Effector memory CD4-positive, alpha-beta T cell (primary cell): Measurements from ENCODE around the gene ENO2.
A peak's percentile ranks its signal among the peaks of the same experiment; 100 is the strongest.
"Not testable (repeated sequence)": the region's sequence is repeated elsewhere in the genome, so short reads cannot be mapped to it uniquely, and the experiment has no call there.

Experiments used
- DNase-seq, 3 donors: peaks; one replicate each; pipeline ENCODE4 v3.0.0-alpha.2; 2020
- H3K27ac ChIP-seq: 2 replicates; pipeline ENCODE4 v1.7.0; 2013; ENCODE audit warnings: mild to moderate bottlenecking, low read length, moderate library complexity; ENCODE audit not compliant: insufficient read depth, poor library complexity, severe bottlenecking
- H3K27me3 ChIP-seq: replicated peaks from 2 replicates; pipeline ENCODE4 v1.7.0; 2013; ENCODE audit warnings: mild to moderate bottlenecking, low read length; ENCODE audit not compliant: insufficient read depth, control insufficient read depth, poor library complexity, severe bottlenecking
- H3K36me3 ChIP-seq: 2 replicates; pipeline ENCODE4 v1.7.0; 2013; ENCODE audit warnings: mild to moderate bottlenecking, low read length, moderate library complexity; ENCODE audit not compliant: control insufficient read depth, insufficient read depth
- H3K4me1 ChIP-seq: 2 replicates; pipeline ENCODE4 v1.7.0; 2013; ENCODE audit warnings: low read length, mild to moderate bottlenecking; ENCODE audit not compliant: control insufficient read depth, insufficient read depth, poor library complexity, severe bottlenecking
- H3K4me3 ChIP-seq: 2 replicates; pipeline ENCODE4 v1.7.0; 2013; ENCODE audit warnings: low read length, low read depth, mild to moderate bottlenecking; ENCODE audit not compliant: insufficient read depth, poor library complexity, severe bottlenecking
- H3K9me3 ChIP-seq: 2 replicates; pipeline ENCODE4 v1.7.0; 2013; ENCODE audit warnings: mild to moderate bottlenecking, low read length, moderate library complexity; ENCODE audit not compliant: control insufficient read depth

ENO2 gene

GRCh38 chr12:6887460-6887859, 26.9 kb upstream of the ENO2 start:
- no peak for DNase-seq
- no peaks in the 10 kb centered on the region for H3K9me3 ChIP-seq

GRCh38 chr12:6888360-6888759, 26.0 kb upstream of the ENO2 start:
- peaks cover 6% of the 10 kb centered on the region for H3K4me1 ChIP-seq
- H3K36me3 ChIP-seq = no peaks in the 10 kb centered on the region
- DNase-seq = no peak
- no peak overlapping the region for H3K27ac ChIP-seq
- no peaks in the 10 kb centered on the region for H3K9me3 ChIP-seq
- no peak overlapping the region for H3K4me3 ChIP-seq
- H3K27me3 ChIP-seq = no peaks in the 10 kb centered on the region

More at GRCh38 chr12:6887460-6887859, 26.9 kb upstream of the ENO2 start:
- Histone ChIP-seq H3K27ac (no peak overlapping the region), H3K36me3 (no peaks in the 10 kb centered on the region), H3K27me3 (no peaks in the 10 kb centered on the region), H3K4me3 (no peak overlapping the region), H3K4me1 (peaks cover 6% of the 10 kb centered on the region)

- H3K27ac ChIP-seq, H3K9me3 ChIP-seq, DNase-seq, H3K36me3 ChIP-seq, H3K27me3 ChIP-seq, H3K4me3 ChIP-seq, H3K4me1 ChIP-seq: not testable (repeated sequence)
These were observed 25.6 kb upstream of the ENO2 start for GRCh38 chr12:6888794-6889193.

DNA sequence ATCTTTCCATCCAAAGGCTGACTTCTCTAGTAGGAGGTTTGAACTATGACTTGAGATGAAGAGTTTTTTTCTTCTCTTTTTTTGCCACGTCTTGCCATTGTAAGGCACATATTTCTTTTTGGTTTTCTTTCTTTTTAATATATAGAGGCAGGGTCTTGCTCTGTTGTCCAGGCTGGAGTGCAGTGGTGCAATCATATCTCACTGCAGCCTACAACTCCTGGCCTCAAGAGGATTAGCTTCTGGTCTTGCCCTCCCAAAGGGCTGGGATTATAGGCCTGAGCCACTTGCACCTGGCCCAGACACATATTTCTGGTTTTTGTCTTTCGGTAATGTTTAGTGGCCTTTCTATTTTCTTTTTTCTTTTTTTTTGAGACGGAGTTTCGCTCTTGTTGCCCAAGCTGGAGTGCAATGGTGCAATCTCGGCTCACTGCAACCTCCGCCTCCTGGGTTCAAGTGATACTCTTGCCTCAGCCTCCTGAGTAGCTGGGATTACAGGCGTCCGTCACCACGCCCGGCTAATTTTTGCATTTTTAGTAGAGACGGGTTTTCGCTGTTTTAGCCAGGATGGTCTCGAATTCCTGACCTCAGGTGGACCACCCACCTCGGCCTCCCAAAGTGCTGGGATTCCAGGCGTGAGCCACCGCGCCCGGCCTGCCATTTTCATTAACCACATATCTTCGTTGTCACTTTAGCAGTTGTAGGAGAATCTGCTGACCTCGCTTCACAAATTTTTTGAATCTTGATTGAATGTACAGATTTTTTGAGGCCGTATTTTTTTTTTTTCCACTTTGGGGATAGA, 24.4 kb upstream of the ENO2 start:
- DNase-seq = not testable (repeated sequence)

GRCh38 chr12:6890789-6891645, 23.4 kb upstream of the ENO2 start:
- peak; percentile 96 to 98 (median 98) for DNase-seq
- peaks cover 6% of the 10 kb centered on the region for H3K4me1 ChIP-seq

More for the DNA sequence above, 24.4 kb upstream of the ENO2 start:
- H3K4me3 ChIP-seq, H3K27me3 ChIP-seq, H3K4me1 ChIP-seq, H3K36me3 ChIP-seq, H3K27ac ChIP-seq, H3K9me3 ChIP-seq: not testable (repeated sequence)

DNA sequence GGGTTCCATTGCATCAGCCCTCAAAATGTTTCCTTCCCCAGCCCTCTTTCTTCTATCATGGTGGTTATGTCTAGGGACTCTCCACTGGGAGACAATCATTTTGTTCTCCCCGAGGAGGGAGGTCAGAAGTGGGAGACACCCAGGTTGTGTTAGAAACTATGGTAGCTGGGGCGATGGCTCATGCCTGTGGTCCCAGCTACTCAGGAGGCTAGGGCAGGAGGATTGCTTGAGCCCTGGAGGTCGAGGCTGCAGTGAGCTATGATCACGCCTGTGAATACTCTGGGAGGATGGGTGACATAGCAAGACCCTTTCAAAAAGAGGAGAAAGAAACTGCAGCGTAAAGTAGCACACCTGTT, 22.8 kb upstream of the ENO2 start:
- Histone ChIP-seq H3K27ac (peak overlapping the region; percentile 96), H3K9me3 (no peaks in the 10 kb centered on the region), H3K4me1 (peaks cover 6% of the 10 kb centered on the region), H3K27me3 (no peaks in the 10 kb centered on the region), H3K4me3 (peak overlapping the region; percentile 67), H3K36me3 (no peaks in the 10 kb centered on the region)
- no peak for DNase-seq

More at GRCh38 chr12:6890789-6891645, 23.4 kb upstream of the ENO2 start:
- Histone ChIP-seq H3K27me3 (no peaks in the 10 kb centered on the region), H3K9me3 (no peaks in the 10 kb centered on the region), H3K36me3 (no peaks in the 10 kb centered on the region), H3K4me3 (peak overlapping the region; percentile 67), H3K27ac (peak overlapping the region; percentile 96)

DNA sequence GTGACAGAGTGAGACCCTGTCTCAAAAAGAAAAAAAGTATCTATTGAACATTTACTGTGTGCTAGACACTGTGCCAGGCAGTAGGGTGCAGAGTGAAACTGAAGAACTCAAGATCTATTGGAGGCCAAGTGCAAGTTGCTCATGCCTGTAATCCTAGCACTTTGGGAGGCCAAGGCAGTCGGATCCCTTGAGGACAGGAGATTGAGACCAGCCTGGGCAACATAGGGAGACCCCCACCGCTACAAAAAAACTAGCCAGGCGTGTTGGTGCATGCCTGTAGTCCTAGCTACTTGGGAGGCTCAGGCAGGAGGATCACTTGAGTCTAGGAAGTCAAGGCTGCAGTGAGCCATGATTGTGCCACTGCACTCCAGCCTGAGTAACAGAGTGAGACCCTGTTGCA, 21.7 kb upstream of the ENO2 start:
- not testable (repeated sequence) for H3K27me3 ChIP-seq, H3K36me3 ChIP-seq, DNase-seq, H3K27ac ChIP-seq, H3K4me1 ChIP-seq, H3K9me3 ChIP-seq, H3K4me3 ChIP-seq

GRCh38 chr12:6894321-6894720, 20.1 kb upstream of the ENO2 start:
- peaks cover 6% of the 10 kb centered on the region for H3K4me1 ChIP-seq
- DNase-seq = no peak
- H3K27me3 ChIP-seq = no peaks in the 10 kb centered on the region
- H3K4me3 ChIP-seq = no peak overlapping the region
- H3K9me3 ChIP-seq = no peaks in the 10 kb centered on the region
- H3K27ac ChIP-seq = no peak overlapping the region
- H3K36me3 ChIP-seq = no peaks in the 10 kb centered on the region

DNA sequence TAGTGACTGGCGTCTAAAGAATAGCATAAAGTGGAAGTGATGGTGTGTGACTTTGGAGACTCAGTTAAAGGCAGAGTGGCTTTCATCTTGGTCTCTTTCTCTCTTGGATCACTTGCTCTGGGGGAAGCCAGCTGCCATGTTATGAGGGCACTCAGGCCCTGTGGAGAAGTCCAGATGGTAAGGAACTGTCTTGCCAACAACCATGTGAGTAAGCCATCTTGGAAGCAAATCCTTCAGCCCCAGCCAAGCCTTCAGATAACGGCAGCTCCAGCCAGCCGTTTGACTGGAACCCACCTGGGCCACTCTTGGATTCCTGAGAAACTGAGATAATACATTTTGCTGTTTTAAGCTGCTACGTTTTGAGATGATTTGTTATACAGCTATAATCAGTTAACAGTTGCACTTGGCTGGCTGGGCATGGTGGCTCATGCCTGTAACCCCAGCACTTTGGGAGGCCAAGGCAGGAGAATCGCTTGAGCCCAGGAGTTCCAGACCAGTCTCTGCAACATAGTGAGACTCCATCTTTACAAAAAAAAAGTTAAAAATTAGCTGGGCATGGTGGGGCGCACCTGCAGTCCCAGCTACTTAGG, 17.4 kb upstream of the ENO2 start:
- Histone ChIP-seq H3K36me3 (no peaks in the 10 kb centered on the region), H3K27ac (no peak overlapping the region), H3K27me3 (no peaks in the 10 kb centered on the region), H3K4me1 (no peaks in the 10 kb centered on the region), H3K4me3 (no peak overlapping the region), H3K9me3 (no peaks in the 10 kb centered on the region)
- DNase-seq = no peak

GRCh38 chr12:6899427-6899826, 15.0 kb upstream of the ENO2 start:
- H3K4me1 ChIP-seq = peaks cover 2% of the 10 kb centered on the region
- no peak for DNase-seq
- no peaks in the 10 kb centered on the region for H3K27me3 ChIP-seq
- no peak overlapping the region for H3K27ac ChIP-seq
- no peaks in the 10 kb centered on the region for H3K9me3 ChIP-seq
- H3K4me3 ChIP-seq = no peak overlapping the region
- H3K36me3 ChIP-seq = no peaks in the 10 kb centered on the region
